HepG2 (cell line): ENCODE results near the gene BCAT1.

Experiments
- ATM ChIP-seq: fragments of 450-650 bp; IDR thresholded peaks from 2 replicates; pipeline ENCODE4 v1.7.1; 2017; ENCODE audit warnings: mild to moderate bottlenecking, borderline replicate concordance
- BRCA1 ChIP-seq: sonication (generic); formaldehyde crosslinking; IDR thresholded peaks from 2 replicates; pipeline ENCODE4 v1.4.0; 2020; ENCODE audit warnings: missing genetic modification reagents
- EZH2 ChIP-seq: conservative IDR thresholded peaks from 2 replicates; pipeline ENCODE4 v1.6.1; 2012; ENCODE audit warnings: mild to moderate bottlenecking, low read depth, low read length, moderate library complexity
- POLR2A ChIP-seq, 2 experiments: IDR thresholded peaks; 2 replicates each; pipeline ENCODE4 v1.6.1; 2011; ENCODE audit warnings: low read depth in 2 of 2, low read length in 2 of 2, mild to moderate bottlenecking in 1 of 2, moderate library complexity in 1 of 2; ENCODE audit not compliant: insufficient read depth in 1 of 2
- SNRNP70 ChIP-seq: fragments of 200-400 bp; formaldehyde crosslinking; IDR thresholded peaks from 2 replicates; pipeline ENCODE4 v1.6.1; 2017; ENCODE audit warnings: mild to moderate bottlenecking, low read depth, low read length, moderate library complexity
- SP4 ChIP-seq: sonication (generic); formaldehyde crosslinking; IDR thresholded peaks from 2 replicates; pipeline ENCODE4 v1.8.1; 2023; ENCODE audit warnings: mild to moderate bottlenecking, missing genetic modification reagents
- TAF15 ChIP-seq: fragments of 200-400 bp; formaldehyde crosslinking; IDR thresholded peaks from one replicate; pipeline ENCODE4 v1.6.1; 2018; ENCODE audit warnings: mild to moderate bottlenecking, low read depth, low read length; ENCODE audit not compliant: poor library complexity, severe bottlenecking
- TF ChIP-seq, protein P1 (sequence below): sonication (generic); formaldehyde crosslinking; IDR thresholded peaks from 2 replicates; pipeline ENCODE4 v1.5.0; 2020; ENCODE audit warnings: missing genetic modification reagents

DNA sequence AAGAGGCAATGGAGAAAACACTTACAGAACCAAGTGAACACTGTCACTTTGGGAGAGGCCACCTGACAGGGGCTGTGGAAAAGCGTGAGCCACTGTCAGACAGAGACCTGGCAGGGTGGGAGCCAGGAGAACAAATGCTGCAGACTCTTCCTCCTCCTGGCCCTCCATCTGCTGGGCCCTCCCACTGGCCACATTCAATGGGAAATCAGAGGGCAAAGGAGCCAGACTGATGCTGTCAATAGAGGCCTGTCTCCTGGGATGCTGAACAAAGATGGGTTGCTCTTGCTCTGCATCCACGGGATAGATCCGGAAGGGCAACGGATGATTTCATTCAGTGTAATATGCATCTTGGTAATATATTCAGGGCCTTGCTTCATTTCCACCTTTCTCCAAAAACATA, 44.9 kb upstream of the BCAT1 start:
- TF ChIP-seq BRCA1 (CRISPR knock-in tag): no peak
- no peak for TF ChIP-seq POLR2A (IDR thresholded peaks at IDR 0.05; ENCODE audit: insufficient read depth in 1 of 2, low read depth in 2 of 2, low read length in 2 of 2)
- no peak for TF ChIP-seq SP4 (CRISPR knock-in tag)
- TF ChIP-seq EZH2: no peak
- no peak for TF ChIP-seq ATM
- no peak for TF ChIP-seq TAF15
- TF ChIP-seq SNRNP70: no peak
- TF ChIP-seq, protein P1, sequence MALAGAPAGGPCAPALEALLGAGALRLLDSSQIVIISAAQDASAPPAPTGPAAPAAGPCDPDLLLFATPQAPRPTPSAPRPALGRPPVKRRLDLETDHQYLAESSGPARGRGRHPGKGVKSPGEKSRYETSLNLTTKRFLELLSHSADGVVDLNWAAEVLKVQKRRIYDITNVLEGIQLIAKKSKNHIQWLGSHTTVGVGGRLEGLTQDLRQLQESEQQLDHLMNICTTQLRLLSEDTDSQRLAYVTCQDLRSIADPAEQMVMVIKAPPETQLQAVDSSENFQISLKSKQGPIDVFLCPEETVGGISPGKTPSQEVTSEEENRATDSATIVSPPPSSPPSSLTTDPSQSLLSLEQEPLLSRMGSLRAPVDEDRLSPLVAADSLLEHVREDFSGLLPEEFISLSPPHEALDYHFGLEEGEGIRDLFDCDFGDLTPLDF (CRISPR knock-in tag): no peak
